GM21786 (cell line): Measurements from ENCODE around the gene CENPS.
"Not testable (repeated sequence)": the region's sequence is repeated elsewhere in the genome, so short reads cannot be mapped to it uniquely, and the experiment has no call there.

Experiments used
- ATAC-seq: cut with Tn5 transposase; IDR thresholded peaks from one replicate; pipeline ENCODE4 v1.9.1; 2021; ENCODE audit not compliant: unreplicated experiment

Gene CENPS

GRCh38 chr1:10430216-10431069 lies at the start of gene CENPS:
Gene CENPS (plus strand): TSS chr1:10430433. CDS start chr1:10430518, 85 bp downstream.
- ATAC-seq, result peak; percentile 77

- no peak for ATAC-seq
These were observed 49.5 kb upstream of the CENPS start for GRCh38 chr1:10380594-10381275.

GRCh38 chr1:10383630-10384029 lies 46.6 kb upstream of the CENPS start:
- no peak for ATAC-seq

- ATAC-seq, result no peak
These were observed 46.0 kb upstream of the CENPS start for GRCh38 chr1:10384219-10384618.

- no peak for ATAC-seq
These were observed 43.2 kb upstream of the CENPS start for GRCh38 chr1:10386761-10387676.

- ATAC-seq, result no peak
These were observed 42.4 kb upstream of the CENPS start for GRCh38 chr1:10387677-10388386.

- no peak for ATAC-seq
These were observed 41.9 kb upstream of the CENPS start for GRCh38 chr1:10388387-10388715.

GRCh38 chr1:10389271-10389973 lies 40.8 kb upstream of the CENPS start:
- no peak for ATAC-seq

- no peak for ATAC-seq
These were observed 33.4 kb upstream of the CENPS start for GRCh38 chr1:10396870-10397269.

- ATAC-seq, result no peak
These were observed 31.9 kb upstream of the CENPS start for GRCh38 chr1:10398278-10398733.

- peak; percentile 93 for ATAC-seq
These were observed 31.3 kb upstream of the CENPS start, which contains the start of gene PGD for GRCh38 chr1:10398734-10399443. Gene PGD (plus strand): TSS chr1:10399064. CDS start chr1:10399118, 54 bp downstream.

- peak; percentile 3 for ATAC-seq
These were observed 30.7 kb upstream of the CENPS start for GRCh38 chr1:10399444-10399941.

- no peak for ATAC-seq
These were observed 30.2 kb upstream of the CENPS start for GRCh38 chr1:10400013-10400412.

- no peak for ATAC-seq
These were observed 29.0 kb upstream of the CENPS start for GRCh38 chr1:10401281-10401680.

GRCh38 chr1:10402729-10403274 lies 27.4 kb upstream of the CENPS start:
- ATAC-seq, result no peak

- no peak for ATAC-seq
These were observed 23.0 kb upstream of the CENPS start for GRCh38 chr1:10407201-10407600.

- ATAC-seq, result no peak
These were observed 14.9 kb upstream of the CENPS start for GRCh38 chr1:10415211-10415930.

GRCh38 chr1:10415967-10416366 lies 14.3 kb upstream of the CENPS start:
- ATAC-seq, result not testable (repeated sequence)
